Non-pigmented ciliary epithelial cell (primary cell): ENCODE results near the gene ZNF280C.
"Not testable (repeated sequence)": the region's sequence is repeated elsewhere in the genome, so short reads cannot be mapped to it uniquely, and the experiment has no call there.

Experiments used
- DNase-seq: peaks from one replicate; pipeline ENCODE4 v3.0.0-alpha.2; 2010; ENCODE audit warnings: low read depth

Gene ZNF280C

DNA sequence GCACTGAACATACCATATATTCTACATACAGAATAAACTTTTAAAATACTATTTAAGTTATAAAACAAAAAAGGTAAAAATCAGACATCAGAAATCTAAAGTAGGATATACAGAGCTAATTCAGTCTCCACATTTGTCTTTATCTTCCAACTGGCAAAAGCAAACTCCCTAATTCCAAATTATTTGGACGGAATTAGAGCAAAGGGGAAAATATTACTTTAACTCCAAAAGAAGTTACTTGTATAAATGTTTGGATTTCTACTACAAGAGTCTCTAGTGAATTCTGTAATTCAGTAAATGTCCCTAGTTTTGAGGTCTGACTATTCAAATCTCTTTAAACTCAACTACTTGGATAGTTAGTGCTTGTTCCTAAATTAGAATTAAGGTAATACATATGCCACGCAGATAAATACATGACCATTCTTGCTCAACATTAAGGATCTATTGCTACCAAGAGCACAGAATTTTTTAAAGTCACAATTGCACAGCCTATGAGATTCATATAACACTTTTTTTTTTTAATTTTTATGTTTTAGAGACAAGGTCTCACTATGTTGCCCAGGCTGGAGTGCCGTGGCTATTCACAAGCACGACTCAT is 7.3 kb downstream of the ZNF280C start:
- DNase-seq: no peak

DNA sequence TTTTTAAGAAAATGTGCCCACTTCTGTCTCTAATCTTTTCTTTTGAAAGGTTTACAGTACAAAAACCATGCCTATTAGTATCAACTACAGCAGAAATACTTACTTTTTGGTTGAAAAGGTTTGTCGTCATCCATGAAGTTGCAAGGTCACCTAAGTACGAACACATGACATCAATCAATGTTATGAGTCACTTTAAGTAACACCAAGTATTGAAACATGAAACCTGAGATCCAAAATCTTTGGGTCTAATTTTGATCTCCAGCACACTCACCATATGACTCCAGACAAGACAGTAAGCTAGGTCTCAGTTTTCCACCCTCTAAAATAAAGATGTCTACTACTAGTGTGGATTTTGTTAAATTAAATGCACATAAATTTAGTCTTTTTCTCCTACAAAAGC is 8.4 kb downstream of the ZNF280C start:
- DNase-seq: no peak

DNA sequence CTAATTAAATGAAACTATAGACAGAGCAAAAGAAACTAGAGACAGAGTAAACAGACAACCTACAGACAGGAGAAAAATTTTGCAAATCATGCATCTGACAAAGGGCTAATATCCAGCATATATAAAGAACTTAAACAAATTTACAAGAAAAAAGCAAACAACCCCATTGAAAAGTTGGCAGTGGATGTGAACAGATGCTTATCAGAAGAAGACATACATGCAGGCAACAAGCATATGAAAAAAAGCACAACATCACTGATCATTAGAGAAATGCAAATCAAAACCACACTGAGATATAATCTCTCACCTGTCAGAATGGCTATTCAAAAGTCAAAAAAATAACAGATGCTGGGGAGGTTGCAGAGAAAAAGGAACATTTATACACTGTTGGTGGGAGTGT is 14.8 kb downstream of the ZNF280C start:
- no peak for DNase-seq

DNA sequence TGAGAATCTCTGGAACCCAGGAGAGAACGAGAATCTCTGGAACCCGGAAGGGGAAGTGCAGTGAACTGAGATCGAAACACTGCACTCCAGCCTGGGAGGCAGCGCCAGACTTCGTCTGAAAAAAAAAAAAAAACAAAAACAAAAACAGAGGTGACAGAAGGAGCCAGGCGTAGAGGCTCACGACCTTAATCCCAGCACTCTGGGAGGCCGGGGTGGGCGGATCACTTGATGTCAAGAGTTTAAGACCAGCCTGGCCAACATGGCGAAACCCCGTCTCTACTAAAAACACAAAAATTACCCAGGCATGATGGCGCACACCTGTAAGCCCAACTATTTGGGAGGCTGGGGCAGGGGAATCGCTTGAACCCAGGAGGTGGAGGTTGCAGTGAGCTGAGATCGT is 17.0 kb downstream of the ZNF280C start:
- no peak for DNase-seq

DNA sequence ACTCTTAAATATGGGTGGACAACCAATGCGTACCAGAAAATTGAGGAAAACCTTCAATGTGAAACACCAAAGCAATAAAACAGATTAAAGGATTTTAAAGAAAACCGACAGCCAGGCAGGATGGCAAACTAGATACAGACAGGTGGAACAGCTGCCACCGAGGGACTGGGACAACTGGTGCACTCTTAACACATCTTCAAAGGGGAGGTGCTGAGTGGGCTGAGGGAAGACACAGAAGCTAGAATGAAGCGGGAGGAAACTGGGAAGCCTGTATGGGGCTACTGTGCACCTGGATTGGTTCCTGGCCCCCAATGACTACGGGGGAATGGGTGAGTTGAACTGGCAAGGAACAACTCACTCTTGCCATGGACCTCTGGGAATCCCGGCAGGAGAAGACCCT is 20.7 kb downstream of the ZNF280C start:
- DNase-seq: no peak

DNA sequence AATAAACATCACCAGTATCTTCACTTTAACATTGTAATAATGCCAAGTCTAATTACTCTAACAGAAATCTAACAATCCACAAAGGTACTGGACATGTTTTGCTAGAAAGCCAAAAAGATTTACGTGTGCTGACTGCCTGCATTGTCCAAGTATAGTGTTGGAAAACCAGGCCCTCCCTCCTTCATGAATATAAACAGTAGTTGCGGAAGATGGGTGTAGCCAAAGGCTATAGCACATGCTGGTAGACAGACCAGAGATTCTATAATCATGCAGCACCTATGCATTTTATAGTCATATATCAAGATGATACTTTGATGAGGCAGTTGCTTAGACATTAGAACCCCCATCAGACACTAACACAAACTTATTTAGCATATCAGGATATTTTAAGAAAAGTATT is 22.6 kb downstream of the ZNF280C start:
- DNase-seq: no peak

DNA sequence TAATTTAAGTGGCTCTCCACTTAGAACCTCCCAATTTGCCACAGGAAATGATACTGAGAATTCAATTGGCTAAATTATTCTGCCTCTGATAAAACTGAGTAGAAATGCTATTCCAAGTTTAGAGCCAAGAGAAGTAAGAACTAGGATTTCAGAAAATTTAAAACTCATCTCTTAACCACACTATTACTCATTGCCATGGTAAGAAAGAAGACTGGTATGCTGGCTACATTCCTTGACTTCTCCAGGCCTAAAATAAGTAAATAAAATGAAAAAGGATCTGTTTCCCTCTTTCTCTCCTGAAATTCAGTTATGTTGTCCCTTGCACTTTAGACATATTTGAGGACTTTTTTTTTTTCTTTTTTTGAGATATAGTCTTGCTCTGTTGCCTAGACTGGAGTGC is 23.3 kb downstream of the ZNF280C start:
- DNase-seq: peak; percentile 22

DNA sequence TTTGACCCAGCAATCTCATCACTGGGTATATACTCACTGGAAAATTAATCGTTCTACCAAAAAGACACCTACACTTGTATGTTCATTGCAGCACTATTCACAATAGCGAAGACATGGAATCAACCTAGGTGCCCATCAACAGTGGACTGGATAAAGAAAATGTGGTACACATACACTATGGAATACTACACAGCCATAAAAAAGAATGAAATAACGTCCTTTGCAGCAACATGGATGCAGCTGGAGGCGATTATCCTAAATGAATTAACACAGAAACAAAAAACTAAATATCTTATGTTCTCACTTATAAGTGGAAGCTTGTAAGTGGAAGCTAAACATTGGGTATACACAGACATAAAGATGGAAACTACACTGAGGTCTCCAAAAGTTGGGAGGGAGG is 37.5 kb downstream of the ZNF280C start:
- DNase-seq: not testable (repeated sequence)

DNA sequence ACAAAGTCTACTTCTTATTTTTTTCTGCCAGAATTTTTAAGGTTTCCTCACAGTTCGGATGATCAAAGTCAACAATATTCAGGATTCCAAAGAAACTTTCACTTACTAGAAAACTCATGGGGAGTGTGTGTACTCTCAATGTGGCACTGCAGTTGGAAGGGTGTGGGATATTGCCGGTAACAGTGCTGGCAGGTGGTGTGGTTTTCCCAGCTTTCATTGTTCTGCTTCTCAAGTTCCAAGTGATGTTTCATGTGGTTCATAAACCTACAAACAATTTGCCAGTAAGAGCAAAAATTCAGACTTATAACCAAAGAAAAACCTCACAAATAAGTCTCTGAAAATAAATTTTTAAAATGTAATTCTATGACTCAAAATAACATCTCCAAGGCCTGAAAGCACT is 39.8 kb downstream of the ZNF280C start:
- DNase-seq: no peak

DNA sequence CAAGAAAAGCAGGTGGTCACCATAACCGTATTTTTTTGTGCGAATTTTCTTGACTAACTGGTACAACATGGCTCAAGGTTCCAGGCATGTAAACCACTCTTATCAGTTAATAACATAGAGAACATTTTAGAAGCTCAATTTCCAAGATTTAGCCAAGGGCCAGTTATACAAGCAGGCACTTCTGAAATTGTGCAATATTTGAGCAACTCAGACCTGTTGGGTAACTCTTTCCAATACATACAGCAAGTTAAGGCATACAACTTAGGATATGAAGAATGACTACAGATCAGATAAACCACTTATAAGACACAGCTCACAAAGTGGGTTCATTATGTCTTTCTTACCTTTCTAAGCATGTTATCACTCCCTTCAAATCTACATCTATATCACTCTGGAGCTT is 43.9 kb downstream of the ZNF280C start:
- no peak for DNase-seq

DNA sequence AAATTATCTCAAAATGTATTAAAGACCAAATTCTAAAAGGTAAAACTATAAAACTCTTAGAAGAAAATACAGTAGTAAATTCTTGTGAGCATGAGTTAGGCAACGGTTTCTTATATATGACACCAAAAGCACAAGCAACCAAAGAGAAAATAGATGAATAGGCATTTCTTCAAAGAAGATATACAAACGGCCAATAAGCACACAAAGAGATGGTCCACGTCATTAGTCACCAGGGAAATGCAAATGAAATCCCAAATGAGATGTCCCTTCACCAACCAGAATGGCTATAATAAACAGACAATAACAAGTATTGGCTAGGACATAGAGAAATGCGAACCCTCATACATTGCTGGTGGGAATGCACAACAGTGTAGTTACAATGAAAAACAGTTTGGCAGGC is 52.4 kb downstream of the ZNF280C start:
- no peak for DNase-seq

DNA sequence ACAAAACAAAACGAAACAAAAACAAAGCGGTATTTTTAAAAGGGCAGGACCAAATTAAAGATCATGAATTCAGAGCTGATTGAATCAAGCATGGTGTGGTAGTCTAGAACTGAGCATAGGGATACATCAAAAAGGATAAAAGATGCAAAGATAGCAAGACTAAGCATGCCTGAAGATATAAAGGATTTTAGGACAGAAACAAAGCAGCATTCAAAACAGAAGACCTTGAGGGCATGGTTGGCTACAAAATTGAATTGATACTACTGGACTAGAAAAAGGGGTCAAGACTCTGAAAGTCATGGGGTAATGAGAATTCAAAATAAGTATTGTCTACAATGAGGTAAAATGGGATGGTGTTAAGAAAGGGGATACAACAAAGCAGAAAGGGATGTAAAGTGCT is 55.3 kb downstream of the ZNF280C start:
- DNase-seq: no peak

DNA sequence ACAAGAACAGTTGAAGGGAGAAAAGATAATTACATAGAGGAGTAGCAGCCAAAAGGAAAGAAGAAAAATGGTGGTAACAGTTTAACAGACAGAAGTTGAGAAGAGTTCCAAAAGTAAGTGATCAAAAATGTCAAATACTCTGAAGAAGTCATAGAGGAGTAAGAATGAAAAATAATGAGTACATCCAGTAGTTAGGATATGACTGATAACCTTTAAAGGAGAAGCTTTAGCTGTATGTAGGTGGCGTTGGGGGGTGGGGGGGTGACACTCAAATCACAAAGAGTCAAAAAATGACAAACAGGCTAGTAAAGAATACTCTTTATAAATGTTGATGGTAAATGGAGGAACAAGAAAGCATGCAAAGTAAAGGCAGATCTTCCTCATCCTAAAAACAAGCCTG is 56.3 kb downstream of the ZNF280C start:
- no peak for DNase-seq

DNA sequence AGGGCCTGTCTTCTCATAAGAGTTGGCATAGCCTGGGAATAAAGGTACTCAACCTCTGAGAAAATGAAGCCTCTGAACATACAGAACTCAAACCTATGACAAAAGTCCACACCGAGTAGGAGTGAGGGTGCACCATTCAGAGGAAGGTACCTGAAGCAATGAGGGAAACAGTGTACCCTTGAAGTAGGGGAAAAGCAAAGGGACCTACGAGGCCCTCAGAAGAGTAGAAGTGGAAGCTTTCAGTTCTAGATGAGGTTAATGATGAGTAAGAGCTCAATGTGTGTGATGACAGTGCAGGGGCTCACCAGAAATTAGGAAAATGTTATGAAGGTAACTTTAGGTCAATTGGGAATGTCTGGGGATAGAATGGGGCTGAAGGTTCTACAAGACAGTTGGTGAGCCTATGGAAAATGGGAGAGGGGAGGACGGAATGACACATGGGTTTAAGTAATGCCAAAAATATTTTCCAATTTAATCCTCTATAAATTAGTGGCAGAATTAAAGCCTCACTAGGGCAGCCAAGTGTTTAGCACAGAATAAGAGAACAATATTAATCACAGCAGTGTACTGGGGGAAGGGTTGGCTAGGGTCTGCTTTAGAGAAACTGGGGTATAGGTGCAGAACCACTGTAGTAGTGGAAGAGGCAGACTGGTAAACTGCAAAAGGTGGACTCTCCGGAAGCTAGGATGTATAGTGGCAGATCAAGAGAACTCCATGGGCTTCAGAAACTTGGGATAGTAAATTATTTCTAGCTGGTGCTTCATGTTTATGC is 57.1 kb downstream of the ZNF280C start:
- DNase-seq: no peak

DNA sequence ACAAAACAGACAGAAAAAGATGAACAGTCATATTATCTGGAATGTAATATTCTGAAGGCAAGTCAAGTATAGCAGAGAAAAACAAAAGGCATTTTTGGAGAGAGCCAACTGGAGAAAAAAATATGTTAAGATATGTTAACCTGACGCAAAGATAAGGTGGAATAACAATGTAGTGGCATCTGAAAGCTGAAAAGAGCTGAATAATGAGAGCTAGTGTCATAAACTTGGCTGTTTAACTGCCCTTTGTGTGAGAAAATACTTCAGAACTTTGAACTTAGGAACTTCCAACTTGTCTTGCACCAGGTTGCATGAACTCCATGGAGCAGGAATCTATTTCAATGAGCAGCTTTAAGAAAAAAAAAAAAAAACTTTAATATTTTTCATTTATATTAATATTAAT is 64.1 kb downstream of the ZNF280C start:
- DNase-seq: no peak

DNA sequence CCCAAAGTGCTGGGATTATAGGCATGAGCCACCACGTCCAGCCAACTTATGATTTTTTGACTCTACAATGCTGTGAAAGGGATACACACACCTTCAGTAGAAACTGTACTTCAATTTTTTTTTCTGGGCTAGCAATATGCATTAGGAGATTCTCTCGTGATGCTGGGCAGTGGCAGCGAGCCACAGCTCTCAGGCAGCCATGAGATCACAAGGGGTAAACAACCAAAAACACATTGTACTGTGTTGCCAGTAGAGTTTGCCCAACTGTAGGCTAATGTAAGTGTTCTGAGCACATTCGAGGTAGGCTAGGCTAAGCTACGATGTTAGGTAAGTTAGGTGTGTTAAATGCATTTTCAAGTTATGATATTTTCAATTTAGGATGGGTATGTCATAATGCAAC is 71.2 kb downstream of the ZNF280C start:
- no peak for DNase-seq

DNA sequence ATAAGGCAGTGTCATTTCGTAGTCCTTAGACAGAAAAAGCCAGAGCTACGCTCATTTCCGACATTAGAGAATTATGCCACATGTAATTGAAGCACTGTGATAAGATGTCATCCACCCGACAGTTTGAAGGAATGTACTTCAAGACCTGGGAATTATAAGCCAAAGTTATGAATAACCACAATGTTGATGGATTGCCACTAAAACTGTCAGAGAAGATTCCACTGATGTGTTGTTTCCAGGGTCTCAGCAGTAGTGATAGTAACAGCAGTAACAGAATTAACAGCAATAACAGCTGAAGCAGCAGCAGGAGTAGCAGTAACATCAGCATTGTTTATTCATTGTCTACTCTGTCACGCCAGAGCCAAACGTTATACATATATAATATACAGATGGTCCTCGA is 72.2 kb downstream of the ZNF280C start:
- no peak for DNase-seq

DNA sequence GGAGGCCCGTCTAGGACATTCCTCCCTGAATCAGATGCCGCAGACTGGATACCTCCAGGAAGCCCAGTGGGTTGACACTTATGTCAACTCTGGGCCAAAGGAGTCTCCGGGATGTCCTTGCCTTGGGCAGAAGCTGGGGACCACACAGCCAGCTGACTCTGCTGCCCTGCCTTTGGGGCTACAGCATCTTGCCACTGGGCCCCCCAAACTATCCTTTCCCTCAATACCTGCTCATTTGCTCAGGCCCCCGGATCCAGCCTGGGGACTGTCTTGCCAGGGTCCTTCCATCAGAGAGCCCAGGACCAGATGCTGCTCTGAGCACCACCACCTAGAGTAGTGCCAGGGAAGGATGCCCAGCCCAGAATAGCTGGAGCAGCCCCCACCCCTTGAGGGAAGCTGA is 77.9 kb downstream of the ZNF280C start:
- no peak for DNase-seq

DNA sequence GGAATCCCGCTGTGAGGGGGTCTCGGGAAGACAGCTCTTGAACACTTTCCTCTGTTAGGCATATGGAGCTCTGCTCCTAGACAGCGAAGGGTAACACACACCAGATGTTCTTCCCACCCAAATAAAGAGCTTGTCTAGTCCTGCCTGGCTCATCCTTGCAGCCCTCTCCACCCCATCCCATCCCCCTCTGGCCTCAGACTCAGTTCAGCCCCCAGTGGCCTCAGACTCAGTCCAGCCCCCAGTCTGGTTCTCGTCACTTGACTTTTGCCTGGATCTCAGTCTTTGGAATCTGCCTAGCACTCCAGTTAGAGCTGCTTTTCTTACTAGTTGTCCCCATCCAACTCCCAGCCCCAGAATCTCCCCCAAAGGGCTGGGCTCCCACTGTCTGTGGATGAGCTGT is 82.0 kb downstream of the ZNF280C start:
- no peak for DNase-seq

DNA sequence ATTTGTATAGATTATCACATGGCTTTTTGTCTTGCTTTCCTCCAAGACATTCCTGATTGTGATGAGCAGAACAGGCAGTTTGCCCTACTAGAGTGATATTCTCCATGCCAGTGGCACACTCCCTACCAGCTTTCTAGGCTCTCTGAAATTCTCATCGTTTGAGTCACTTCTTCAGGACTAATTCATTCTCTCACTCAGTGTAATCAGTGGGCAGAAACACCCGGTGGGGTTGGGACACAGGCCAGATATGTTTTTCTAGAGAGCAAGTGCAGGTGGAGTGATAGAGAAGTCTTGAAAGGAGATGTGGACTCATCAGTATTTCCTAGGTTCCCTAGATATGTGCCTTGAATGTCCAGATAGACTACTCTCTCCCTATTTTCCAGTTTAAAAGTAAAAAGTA is 83.8 kb downstream of the ZNF280C start:
- DNase-seq: no peak

DNA sequence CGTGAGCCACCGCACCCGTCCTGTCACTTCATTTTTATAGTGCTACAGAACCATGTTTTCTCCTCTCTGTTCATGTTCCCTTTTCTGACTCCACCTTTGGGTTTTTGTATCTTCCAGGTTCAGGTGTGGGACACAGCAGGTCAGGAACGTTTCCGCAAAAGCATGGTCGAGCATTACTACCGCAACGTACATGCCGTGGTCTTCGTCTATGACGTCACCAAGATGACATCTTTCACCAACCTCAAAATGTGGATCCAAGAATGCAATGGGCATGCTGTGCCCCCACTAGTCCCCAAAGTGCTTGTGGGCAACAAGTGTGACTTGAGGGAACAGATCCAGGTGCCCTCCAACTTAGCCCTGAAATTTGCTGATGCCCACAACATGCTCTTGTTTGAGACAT is 84.5 kb downstream of the ZNF280C start:
- DNase-seq: no peak

DNA sequence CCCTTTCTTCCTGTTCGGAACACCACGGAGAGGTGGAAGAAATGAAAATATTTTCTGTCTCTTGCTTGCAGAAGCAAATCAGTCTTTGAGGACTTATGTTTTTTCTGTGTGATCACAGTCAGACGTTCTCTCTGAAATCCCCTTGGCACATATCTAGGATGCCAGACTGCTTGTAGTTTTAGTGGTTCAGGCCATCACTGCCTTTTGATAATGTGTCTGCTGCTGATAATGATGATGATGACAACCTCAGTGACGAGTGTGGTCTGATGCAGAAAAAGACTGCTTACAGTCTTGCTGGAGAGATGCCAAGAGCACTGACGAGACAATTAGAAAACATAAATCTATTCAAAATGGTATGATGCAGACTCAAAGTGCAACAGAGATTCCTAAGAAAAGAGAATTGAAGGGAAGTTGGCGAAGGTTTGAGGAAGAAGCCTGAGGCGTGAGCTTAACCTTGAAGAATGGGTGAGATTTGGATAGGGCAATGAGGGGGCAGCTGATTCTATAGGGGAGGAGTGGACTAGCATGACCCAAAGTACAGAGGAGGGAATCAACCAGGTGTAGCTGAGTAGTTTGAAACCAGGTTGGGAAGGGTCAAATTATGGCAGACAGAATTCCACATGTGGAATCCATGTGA is 89.0 kb downstream of the ZNF280C start:
- no peak for DNase-seq

DNA sequence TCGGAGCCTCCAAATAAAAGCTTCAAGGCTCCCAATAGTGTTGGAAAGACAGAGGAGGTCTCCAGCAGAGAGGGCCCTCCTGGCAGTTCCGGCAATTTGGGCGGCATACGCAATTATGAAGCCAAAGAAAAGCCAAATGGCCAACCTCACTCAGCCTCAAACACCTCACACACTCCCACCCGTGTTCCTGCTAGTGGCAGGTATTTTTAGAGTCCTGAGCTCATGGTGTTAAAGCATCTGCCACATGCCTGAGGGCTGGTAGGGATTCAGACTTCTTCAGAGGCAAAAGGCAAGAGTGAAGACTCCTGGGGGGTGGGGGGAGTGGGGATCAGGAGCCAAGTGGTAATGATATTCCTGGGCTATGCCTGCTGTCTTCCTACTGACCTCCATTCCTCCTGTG is 89.5 kb downstream of the ZNF280C start:
- DNase-seq: no peak

DNA sequence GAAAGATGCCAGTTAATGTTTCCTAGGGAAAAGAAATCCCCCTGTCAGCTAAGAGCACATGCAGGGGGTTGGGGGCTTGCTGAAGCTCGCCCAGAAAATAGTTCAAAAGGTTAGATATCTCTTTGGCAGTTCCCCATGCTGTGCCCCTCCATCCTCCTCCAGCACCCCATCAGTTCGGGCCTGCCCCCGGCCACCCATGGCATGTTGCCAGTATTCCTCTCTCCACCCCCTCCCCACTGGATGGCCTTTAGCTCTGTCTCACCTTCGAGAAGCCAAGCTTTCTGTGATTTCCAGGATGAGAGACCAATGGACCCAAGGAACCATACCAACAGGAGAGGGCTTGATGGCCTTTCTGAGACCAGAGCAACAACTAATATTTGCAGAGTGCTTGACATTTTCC is 91.8 kb downstream of the ZNF280C start:
- no peak for DNase-seq
